HG02885 (cell line): ENCODE results near the gene RGS16.
A peak's percentile ranks its signal among the peaks of the same experiment; 100 is the strongest.

Source experiments
- ATAC-seq: cut with Tn5 transposase; IDR thresholded peaks from one replicate; pipeline ENCODE4 v1.9.1; 2021; ENCODE audit warnings: mild to moderate bottlenecking; ENCODE audit not compliant: unreplicated experiment, poor library complexity

Gene RGS16

DNA sequence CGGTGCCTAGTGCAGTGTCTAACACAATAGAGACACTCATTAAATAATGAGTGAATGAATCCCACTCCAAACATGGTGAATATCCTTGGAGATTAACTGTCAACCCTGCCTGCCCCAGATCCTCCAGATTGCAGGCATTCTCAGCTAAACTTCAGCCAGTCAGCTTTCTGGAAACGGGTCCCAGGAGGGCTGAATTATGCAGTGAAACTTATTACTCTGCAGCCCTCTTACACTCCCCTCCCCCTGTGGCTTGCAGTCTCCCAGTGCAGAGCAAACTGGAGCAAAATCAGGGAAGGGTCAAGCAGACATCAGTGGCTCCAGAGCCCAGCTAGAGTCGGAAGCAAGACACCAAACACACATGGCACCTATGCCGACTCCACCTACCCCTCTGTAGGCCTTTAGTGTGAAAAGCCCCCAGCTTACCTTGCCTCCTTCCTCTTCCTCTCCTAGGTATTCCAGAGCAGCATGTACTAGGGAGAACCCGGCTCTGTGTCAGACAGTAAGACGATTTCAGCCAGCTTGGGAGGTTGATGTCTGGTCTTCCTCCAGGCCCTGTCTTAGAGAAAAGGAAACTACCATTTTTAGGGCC lies 6.5 kb upstream of the RGS16 start:
- no peak for ATAC-seq

DNA sequence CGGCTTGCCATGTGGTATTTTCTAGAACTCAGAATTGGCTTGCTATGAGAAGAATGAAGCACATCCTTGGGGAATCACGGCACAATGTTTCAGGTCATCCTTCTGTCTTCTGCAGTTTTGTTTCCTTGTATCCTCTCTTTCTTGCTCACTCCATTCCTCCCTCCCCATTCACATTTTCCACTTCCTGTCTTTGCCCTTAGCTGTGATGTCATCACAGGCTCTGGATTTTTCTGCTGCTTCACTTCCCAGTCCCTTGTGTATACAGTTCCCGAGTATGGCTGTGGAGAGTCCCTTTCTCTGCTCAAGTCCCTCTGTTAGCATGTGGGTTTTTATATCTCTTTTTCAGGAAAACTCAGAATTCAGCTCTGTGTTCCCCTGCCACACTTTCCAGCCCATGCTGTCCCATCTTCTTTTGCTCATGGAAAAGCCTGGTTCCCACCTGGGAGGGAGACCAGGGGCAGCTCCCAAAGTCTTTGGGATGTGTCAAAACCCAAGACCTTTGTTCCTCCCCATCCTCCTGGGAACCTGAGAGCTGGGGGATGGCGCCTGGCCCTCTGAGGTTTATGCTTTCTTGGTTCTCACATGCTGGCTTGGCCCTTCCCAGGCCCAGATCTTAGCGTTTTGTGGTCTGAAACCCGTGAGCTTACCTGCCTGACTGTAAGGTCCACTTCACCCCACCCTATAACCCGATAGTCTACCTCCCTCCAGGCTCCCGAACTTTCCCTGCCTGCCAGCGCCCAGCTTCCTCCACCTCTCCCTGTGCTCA lies 4.8 kb upstream of the RGS16 start:
- no peak for ATAC-seq

DNA sequence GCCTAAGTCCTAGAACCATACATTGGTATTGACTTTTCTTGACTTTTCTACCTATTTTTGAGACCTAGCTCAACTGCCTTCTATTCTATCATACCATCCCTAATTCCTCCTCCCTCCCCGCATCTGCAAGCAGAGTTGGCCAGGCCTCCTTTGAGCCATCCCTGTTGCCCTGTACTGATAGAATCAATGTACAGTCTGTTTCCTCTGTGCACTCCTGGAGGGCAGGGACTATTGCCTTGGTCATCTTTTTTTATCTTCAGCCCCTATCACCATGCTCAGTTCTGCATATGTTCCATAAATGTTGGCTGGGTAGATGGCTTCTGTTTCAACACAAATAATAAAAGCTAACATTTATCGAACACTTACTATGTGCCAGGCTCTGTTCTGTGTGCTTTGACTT lies 4.0 kb upstream of the RGS16 start:
- ATAC-seq, result no peak

DNA sequence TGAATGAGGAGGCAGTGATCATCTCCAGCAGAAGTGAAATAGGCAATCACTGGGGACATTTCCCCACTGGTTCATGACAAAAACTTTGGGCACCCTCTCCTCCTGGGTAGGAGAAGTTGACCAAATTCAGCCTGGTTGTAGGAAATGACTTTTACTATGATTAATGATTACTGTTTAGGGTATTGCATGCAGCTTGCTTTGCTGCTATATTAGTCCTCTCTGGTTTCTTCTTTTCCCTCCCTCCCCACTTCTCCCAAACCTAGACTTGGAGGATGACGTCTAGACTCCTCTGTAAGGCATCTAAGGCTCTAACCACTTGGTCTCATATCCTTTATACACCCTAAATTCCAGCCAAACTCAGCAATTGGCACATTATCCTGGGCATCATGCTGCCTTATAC lies 3.4 kb upstream of the RGS16 start:
- no peak for ATAC-seq

DNA sequence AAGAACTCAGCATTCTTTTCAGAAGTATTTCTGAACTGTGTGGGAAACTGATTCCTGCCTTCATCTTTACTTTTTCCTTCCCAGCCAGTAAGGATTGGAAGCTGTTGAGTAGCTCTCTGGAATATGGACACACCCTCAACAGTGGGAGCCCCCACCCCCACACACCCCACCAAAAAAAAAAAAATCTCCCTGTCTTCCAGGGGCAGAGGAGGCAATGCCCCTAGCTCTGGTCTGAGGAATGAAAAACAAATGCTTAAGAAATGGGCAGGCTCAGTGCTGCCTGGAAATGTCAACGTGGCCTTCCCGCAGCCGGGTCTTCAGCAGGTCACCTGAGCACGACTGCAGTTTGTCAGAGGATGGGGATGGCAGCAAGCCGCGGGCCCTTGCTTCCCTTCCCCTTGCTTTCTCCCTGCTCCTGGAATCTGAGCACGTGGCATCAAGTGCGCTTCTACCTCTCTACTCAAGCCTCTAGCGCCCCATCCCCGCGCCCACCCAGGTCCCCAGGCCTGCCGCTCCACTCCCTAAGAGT lies 479 bp downstream of the RGS16 start:
- peak; percentile 6 for ATAC-seq

DNA sequence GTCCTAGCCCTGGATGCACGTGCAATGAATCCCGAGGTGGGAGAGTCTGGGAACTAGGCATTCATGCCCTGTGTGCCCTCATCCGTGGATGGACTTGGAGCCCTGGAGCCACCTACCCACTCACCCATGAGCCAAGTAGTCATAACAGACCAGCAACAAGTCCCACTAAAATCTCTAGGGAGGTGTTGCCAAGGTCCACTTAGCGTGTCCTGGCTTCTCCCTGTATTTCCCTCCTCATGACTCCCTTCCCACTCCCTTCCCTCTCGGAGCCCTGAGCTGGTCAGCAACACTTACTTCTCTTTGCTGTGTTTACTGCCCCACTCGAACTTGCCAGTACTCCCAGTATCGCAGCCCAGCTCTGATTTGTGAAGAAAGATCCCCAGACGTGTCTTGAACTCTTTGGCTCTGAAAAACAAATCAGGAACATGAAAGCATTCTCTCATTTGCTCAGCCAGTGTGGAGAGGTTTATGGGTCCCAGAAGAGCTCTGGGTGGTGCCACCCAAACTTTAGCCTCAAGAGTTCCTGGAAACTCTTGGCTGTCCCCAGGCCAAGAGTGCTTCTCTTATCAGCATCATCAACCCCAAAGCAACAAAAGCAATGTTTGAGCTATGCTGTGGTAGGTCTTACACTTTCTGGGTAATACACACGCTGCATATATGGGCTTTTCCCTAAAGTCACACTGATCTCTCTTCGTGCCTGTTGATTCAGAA lies 1.1 kb downstream of the RGS16 start:
- ATAC-seq, result no peak

DNA sequence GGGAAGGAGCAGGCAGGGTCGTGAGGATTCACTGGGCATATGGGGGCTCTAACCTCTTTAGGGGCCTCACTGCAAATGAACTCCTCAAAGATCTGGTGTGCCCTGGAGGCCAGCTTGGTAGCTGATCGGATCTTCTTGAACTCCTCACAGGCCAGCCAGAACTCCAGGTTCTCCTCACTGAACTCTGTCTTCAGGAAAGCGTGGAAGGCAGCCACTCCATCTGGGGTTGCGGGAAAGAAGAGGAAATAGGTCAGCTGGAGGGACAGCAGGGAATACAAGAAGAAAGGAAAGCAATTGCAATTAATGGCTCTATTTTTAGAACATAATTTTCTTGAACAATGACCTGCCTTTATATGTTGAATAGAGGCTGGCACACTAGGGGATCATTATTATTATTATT lies 2.3 kb downstream of the RGS16 start:
- no peak for ATAC-seq

DNA sequence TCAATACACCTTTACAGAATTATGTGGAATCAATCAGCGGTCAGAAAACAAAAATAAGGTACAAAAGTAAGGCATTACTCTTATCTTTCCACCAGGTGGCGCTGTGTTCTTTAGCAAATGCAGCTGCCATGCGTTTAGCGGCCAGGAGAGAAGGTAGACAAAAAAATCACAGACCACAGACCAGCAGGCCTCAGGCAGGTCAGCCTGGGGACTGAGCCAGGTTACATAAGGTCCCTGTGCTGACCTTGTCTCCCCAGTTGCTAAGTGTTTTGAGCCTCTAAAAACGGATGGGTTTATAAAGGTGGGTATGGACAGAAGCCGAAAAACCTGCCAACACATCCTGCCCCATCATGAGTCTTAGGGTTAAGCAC lies 2.8 kb downstream of the RGS16 start:
- ATAC-seq, result no peak

DNA sequence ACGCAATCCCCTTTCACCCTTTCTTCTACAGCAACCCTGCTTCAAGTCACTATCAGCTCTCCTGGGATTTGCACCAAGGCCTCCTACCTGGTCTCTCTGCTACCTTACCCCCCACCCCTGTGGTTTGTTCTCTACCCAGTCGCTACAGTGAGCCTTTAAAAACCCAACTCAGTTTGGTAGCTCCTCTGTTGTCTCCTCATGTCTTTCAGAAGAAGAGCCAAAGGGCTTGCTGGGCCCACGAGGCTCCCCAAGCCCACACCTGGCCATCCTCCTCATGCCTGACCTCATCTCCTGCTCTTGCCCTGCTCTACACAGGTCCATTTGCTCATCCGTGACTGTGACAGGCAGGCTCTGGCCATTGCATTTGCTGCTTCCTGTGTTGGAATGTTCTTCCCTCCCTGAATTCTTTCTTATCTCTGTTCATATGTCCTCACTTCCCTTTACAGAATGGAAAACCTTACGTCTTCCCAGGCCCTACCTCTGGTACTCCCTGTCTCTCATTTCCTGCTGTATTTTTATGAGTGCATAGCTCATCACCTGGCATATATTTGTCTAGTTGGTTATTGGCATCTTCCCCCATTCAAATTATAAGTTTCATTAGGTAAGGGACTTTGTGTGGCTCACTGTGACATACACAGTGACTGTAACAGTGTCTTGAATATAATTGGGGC lies 3.3 kb downstream of the RGS16 start:
- no peak for ATAC-seq

DNA sequence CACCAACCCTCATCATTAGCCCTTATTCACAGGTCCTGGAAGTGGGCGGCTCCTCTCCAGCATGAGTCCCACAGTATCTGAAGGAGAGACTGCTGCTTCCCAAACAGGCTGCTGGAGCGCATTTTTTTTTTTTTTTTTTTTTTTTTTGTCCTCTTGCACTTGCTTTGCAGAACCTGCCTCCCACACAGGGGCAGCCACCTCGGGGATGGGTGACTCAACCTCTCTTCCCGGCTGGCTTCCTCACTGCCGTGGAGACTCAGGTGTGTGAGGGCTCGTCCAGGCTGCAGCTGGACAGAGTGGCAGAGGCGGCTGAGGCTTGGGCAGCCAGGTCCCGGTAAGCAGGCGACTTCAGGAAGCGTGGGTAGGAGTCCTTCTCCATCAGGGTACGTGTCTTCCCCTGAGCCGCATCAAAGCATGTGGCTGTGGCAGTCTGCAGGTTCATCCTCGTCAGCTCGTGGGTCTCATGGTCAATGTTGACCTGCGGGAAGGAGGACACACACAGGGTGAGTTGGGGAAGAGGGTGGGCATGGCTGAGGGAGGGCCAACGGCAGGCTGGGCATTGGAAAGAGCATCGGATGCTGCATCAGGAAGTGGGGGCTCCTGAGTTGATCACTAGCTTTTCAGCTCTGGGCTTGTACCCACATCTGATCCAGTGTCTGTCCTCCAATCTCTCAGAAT lies 4.0 kb downstream of the RGS16 start:
- ATAC-seq, result no peak

DNA sequence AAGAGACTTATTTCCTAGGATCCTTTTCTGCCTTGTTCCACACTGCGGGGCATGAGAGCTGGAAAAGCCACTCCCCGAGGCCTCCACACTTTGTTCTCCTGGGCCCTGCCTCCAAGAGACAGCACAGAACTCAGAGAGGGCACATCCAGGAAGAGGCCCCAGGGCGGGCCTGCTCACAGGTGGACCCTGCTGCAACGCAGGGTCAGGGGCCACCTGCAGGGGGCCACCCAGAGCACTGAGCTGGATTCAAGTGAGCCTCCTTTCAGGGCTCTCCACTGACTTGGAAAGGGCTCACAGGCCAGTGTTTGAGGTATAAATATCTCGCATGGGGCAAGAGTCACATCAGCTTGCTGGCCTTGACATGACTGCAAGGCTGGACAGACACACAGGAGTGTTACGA lies 4.8 kb downstream of the RGS16 start:
- ATAC-seq, result no peak

DNA sequence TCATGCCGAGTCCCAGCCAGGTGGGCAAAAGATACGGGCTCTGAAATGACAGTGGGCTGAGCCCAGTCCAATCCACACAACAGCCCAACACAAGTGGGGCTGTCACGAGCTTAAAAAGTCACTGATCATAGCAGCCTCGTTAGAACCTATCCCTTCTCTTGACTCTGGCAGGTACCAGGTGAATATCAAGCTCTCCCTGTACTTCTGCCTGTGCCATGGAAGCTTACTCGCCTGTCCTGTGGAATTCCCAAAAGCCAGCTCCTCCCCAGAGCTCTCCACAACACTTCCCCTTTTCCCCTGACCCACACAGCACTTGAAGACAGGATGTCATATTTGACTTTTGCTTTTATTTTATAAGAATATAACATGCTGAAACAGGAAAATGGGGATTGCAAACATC lies 5.9 kb downstream of the RGS16 start:
- ATAC-seq, result no peak

DNA sequence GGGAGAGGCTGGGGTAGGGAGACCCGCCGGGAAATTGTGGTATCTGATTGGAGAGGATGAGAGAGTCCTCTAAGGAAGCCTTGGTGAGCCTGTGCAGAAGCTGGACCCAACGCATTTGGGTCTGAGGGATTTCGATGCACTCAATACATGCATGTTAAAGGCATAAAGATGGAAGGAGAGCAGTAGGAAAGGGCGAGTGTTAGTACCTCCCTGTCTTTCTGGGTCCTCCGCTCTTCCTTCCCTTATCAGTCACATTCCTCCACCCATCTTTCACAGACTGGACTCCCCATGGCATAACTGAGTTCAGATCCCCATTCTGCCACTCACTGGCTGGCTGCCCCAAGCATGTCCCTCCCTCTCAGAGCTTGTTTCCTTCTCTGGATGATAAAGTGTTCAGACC lies 7.3 kb downstream of the RGS16 start:
- no peak for ATAC-seq

DNA sequence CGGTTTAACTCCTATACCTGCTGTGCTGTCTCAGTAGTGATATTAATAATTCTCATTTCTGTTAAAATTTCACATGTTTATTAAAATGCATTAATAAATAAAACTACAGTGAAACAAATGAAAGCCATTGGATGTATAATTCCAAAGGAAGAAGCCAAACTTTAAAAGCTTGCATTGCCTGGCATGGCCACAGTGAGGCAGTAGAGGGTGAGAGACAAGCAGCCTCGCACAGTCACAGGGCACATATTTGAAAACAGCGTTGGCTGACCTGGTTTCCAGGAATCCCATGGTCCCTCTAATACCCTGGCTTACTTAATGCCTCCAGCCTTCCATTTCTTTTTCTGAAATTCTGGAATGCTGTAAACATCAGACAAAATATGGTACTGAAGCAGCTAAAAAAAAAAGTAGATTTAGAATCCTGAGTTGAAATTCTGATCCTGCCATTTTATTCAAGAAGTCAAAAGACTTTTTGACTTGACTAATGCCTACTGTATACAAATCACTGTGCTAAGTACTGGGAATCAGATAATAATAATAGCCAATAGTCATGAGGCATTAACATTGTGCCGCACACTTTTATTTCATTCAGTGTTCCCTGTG lies 8.4 kb downstream of the RGS16 start:
- no peak for ATAC-seq

DNA sequence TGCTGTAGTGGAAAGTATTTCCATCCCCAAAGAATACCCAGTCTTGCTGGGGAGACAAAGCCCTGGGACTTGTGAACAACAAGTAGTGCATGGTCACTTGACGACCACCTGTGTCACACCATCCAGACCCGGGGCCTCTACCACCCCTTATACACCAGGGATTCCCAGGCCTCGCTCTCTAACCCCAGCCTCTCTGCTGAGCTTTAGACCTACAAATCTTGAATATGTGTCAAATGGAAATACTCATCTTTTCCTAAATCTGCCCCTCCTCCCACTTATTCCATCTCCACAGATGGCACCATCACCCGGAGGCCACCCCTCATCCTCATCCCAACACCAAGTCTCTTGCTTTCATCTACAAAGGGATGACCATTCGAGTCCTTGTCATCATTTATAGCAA lies 14.3 kb downstream of the RGS16 start:
- no peak for ATAC-seq

DNA sequence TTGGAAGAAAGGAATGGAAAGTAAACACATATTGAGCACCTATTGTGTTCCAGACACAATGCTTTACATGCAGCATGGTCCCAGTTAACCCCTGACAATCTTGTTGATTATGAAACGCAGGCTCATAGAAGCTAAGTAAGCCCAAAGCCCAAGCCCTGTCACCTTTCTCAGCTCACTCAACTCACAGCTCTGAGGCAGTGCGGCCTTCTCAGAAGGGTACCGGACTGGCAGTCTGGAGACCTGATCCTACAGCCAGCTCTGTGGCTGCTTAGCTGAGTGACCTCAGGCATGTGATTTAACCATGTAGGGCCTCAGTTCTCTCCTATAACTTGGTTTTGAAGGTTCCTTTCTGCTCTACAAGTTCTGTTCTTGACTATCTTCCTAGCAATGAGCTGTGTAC lies 14.7 kb downstream of the RGS16 start:
- no peak for ATAC-seq

DNA sequence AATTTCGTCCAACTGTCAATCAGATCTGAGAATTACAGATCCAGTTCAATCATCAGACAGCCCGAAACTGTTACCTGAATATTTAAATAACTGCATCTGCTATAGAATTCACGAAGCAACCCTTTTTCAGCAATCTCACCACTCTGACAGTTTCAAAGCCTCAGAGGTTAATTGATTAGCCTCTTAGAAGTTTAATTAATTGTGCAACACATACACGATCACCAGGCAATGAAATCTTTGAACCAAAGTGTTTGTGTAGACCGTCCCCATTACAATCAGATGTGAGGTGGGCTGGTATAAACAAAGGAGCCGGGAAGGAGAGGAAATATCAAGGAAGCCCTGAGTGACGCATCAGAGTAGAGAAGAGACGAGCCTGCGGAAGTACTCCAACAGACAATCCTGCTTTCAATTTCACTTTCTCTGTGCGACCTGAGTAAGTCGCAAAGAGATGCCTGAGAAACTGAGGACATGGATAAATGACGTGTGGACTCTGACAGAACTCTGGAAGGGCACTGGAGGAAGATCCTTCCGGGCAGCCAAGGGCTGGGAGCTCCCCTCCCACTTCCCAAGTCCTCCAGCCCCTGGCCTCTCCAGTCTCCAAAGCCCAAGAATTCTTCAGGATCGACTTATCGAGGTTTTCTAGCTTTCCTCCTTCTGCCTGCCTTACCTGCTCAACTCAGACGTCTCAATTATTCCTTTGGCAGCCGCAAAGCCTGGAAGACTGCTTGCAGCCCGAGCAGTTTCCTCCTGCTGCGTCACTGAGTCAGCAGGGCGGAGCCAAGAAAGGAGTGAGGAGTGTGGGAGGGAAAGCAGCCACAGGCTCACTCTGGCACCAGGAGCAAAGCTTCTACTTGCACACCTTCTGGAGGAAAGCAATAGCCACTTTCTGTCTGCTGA lies 15.4 kb downstream of the RGS16 start, which contains the start of gene RNASEL:
Gene RNASEL (minus strand): TSS at position 757 of the 897 bp plus-strand sequence. CDS start 2,450 bp downstream, outside the sequence.
- peak; percentile 90 for ATAC-seq

DNA sequence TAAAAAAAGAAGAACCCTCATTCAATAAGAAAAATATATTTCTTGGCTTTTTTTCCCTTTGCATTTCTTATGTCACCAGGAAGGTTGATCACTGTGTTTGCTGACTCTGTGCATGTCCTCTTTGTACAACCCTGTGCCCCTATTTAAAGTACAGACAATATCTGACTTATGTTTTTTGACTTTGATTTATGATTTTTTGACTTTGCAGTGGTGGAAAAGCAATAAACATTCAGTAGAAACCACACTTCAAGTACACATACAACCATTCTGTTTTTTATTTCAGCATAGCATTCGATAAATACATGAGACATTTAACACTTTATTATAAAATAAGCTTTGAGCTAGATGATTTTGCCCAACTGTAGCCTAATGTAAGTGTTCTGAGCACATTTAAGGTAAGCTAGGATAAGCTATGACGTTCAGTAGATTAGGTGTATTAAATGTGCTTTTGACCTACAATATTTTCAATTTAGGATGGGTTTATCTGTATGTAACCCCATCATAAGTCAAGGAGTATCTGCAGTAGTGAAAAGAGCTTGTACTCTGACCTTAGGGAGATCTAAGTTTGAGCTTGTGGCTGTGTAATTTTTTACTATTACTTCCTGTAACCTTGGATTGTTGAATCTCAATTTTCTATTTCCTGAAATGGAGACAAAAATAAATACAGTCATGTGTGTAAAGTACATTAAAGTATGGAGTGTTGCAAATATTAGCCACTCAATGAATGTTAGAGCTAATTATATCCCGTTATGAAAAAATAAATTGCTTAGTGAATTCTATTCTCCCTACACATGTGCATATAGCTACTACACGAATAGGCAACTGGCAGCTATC lies 16.3 kb downstream of the RGS16 start:
- ATAC-seq, result no peak
